IPS DF 4.7 (cell line): ENCODE data around the gene RIMBP3C.
"Not testable (repeated sequence)": the region's sequence is repeated elsewhere in the genome, so short reads cannot be mapped to it uniquely, and the experiment has no call there.

Experiments
- DNase-seq: peaks from one replicate; pipeline ENCODE4 v3.0.0-alpha.2; 2013; ENCODE audit warnings: low spot score; ENCODE audit errors: extremely low read depth

The RIMBP3C gene, protein sequence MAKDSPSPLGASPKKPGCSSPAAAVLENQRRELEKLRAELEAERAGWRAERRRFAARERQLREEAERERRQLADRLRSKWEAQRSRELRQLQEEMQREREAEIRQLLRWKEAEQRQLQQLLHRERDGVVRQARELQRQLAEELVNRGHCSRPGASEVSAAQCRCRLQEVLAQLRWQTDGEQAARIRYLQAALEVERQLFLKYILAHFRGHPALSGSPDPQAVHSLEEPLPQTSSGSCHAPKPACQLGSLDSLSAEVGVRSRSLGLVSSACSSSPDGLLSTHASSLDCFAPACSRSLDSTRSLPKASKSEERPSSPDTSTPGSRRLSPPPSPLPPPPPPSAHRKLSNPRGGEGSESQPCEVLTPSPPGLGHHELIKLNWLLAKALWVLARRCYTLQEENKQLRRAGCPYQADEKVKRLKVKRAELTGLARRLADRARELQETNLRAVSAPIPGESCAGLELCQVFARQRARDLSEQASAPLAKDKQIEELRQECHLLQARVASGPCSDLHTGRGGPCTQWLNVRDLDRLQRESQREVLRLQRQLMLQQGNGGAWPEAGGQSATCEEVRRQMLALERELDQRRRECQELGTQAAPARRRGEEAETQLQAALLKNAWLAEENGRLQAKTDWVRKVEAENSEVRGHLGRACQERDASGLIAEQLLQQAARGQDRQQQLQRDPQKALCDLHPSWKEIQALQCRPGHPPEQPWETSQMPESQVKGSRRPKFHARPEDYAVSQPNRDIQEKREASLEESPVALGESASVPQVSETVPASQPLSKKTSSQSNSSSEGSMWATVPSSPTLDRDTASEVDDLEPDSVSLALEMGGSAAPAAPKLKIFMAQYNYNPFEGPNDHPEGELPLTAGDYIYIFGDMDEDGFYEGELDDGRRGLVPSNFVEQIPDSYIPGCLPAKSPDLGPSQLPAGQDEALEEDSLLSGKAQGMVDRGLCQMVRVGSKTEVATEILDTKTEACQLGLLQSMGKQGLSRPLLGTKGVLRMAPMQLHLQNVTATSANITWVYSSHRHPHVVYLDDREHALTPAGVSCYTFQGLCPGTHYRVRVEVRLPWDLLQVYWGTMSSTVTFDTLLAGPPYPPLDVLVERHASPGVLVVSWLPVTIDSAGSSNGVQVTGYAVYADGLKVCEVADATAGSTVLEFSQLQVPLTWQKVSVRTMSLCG (N-terminal part only)

GRCh38 chr22:21551361-21551760, at the start of gene RIMBP3C:
Gene RIMBP3C, minus strand, starts transcription at chr22:21551461. Its CDS starts 485 bp downstream, at chr22:21550976.
- DNase-seq, result not testable (repeated sequence)

DNA sequence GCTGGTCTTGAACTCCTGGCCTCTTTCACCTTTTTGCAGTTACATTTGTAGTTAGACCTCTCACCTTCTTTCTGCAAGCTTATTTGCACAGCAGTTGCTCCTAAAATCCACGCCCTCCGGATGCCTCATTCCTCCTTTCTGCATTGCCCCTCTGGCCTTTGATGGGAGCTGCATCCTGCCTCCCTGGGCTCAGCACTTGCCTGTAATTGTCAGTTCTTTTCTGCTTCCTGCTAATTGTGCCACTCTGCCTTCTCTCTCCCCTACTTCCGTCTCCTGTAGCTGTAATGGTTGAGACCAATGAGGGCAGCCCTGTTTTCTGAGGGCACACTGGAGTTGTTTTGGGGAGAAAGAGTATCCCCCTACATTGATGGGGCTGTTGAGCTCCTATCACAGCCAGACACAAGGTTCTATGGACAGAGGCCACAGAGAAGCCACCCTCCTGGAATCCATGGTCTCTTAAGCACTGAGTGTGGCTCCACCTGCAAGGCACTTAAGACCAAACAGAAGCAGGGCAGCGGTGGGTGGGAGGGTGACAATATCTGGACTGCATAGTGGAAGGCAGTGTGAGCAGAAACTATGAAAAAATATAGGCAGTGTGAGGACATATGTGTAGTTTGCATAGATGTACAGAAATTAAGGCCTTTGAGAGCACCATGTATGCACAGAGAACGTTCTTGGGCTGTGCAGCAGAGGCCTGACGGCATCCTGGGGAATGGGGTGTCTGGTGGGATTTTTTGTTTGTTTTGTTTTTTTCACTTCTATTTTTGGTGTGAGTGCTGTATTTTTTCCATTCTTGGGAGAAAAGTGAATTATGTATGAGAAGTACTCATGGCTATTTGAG, 48.0 kb upstream of the RIMBP3C start:
- DNase-seq, result no peak

DNA sequence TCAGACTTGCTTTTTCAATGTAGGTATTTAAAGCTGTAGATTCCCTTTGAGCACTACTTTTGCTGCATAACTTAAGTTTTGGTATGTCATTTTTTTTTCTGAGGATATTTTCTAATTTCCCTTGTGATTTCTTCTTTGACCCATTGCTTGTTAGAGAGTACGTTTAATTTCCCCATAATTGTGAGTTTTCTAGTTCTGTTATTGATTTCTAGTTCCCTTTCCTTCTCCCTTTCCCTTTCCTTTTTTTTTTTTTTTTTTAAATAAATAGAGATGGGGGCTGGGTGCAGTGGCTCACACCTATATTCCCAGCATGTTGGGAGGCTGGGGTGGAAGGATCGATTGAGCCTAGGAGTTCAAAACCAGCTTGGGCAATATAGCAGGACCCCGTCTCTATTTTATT, 47.0 kb upstream of the RIMBP3C start:
- no peak for DNase-seq

GRCh38 chr22:21596356-21597135, 45.3 kb upstream of the RIMBP3C start:
- DNase-seq, result not testable (repeated sequence)

- no peak for DNase-seq
Observed at GRCh38 chr22:21594865-21595452, 43.7 kb upstream of the RIMBP3C start.

DNA sequence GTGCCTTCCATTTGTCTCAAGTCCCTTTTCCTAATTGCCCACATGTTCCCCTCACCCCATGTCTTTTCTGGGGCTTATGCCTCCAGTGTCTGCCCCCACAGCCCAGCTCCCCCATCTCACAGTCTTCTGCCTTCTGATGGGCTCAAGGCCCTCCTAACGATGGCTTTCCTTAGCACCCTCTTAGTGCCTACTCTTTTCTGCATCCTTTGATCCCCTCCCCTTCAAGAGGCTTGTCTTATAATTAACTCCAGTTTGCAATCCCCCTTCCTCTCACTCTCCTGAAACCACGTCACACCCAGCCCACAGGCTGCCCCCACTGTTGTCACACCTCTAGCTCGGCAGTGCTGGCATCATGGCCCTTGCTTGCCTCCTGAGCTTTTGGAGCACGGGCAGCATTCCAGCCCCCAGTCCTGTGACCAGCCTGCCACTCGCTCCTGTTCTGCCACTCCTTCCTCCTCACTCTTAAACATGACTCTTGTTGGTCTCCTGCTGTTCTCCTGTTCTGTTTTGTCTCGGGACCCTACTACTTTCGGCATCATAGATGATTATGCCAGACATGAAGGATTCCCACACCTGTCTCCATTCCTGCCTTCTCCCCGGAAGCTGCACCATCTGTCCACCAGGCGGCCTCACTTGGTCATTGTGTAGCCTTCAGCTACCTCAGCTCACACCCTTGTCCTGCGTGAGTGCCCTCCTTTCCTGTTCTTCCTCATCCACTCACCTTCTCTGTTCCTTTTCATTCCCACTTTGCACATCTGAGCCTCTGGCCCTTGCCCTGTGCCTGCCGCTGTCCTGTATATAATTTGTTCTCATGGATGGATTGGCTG, 42.4 kb upstream of the RIMBP3C start:
- DNase-seq, result no peak

- DNase-seq, result no peak
Observed at GRCh38 chr22:21592422-21592821, 41.2 kb upstream of the RIMBP3C start.

DNA sequence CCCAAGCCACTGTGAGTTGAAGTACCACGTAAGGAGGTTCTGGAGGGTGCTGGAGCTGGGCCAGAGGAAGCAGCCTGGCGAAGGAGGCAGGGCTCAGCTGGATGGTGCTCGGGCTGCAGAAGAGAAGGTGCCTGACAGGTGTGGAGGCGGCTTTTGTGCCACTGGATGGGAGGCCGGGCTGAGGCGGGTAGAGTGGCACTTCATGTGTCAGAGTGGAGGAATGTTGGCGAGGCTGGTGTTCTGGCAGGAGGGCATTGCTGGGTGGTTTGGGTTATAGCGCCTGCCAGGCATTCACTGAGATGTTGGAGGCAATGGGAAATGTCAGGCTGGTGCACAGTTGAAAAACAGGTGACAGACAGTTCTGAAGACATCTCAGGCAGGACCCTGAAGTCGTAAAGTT, 40.4 kb upstream of the RIMBP3C start:
- DNase-seq, result no peak

GRCh38 chr22:21590809-21591641, 39.8 kb upstream of the RIMBP3C start:
- no peak for DNase-seq

GRCh38 chr22:21589396-21589795, 38.1 kb upstream of the RIMBP3C start:
- DNase-seq, result no peak

GRCh38 chr22:21587803-21588611, 36.7 kb upstream of the RIMBP3C start:
- no peak for DNase-seq

DNA sequence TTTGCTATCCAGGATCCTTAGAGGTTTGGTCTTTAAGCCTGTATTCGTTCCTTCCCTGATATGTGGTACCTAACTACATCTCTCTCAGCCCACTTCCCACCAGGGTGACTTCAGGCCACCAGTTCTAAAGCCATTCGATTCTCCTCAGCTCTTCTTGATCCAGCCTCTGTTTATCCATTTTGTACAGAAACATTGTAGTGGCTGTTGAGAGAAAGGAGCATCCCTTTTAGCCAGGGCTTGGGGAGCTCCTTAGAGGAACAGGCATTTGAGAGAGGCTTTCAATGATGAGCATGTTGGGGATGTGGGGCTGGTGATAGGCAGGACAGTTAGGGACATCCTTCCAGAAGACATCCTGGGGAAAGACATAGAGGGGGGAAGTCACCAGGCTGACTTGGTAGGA, 34.1 kb upstream of the RIMBP3C start:
- no peak for DNase-seq

GRCh38 chr22:21582801-21583740, 31.8 kb upstream of the RIMBP3C start:
- DNase-seq, result no peak

- DNase-seq, result not testable (repeated sequence)
Observed at GRCh38 chr22:21581009-21581713, 29.9 kb upstream of the RIMBP3C start.

DNA sequence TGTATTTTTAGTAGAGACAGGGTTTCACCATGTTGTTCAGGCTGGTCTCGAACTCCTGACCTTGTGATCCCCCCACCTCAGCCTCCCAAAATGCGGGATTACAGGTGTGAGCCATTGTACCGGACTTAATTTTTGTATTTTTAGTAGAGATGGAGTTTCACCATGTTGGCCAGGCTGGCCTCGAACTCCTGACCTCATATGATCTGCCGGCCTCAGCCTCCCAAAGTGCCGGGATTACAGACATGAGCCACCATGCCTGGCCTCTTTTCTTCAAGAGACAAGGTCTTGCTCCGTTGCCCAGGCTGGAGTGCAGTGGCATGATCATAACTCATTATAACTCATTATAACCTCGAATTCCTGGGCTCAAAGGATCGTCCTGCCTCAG, 29.4 kb upstream of the RIMBP3C start:
- not testable (repeated sequence) for DNase-seq
